RWPE1 (cell line): ENCODE data around the gene YWHAB.

ENCODE experiments used
- CTCF ChIA-PET: fragments of 350-600 bp; sonication (Branson Sonifier 250); formaldehyde crosslinking; extraction: SDS; loops from one replicate; lab custom pipeline; 2021; lab: Yijun Ruan, JAX
- POLR2A ChIA-PET: fragments of 400-600 bp; formaldehyde crosslinking; extraction: SDS; loops from one replicate; lab custom pipeline; 2020; ENCODE audit warnings: antibody characterized with exemption; ENCODE audit not compliant: low non-redundant PET; lab: Yijun Ruan, JAX
- DNase-seq: peaks from one replicate; pipeline ENCODE4 v3.0.0; 2012; ENCODE audit warnings: low spot score
- H3K27ac ChIP-seq: fragments of 450-650 bp; 2 replicates; pipeline ENCODE4 v1.5.1; 2017
- CTCF ChIP-seq: fragments of 450-650 bp; conservative IDR thresholded peaks from 2 replicates; pipeline ENCODE4 v1.5.1; 2017; ENCODE audit warnings: low read depth, mild to moderate bottlenecking

The YWHAB gene

GRCh38 chr20:44909872-44910689, 24.6 kb downstream of the YWHAB start, which contains the start of gene PABPC1L:
Gene PABPC1L, plus strand, starts transcription at chr20:44910060. Its CDS starts 84 bp downstream, at chr20:44910144.
- H3K27ac ChIP-seq, result peak within 1 kb of the TSS; percentile 64
- DNase-seq, result peak; percentile 99
- CTCF ChIA-PET, result interaction anchor here (0.5 to 1.0 kb wide), 3 partner anchors 17 to 49 kb away, joined by 3 to 6 read pairs (median 3); no protein-coding TSS in a partner anchor
- no peak for TF ChIP-seq CTCF
- POLR2A ChIA-PET, result interaction anchor here (0.5 to 1.0 kb wide), 6 partner anchors 21 to 466 kb away, joined by 3 to 10 read pairs (median 4); no protein-coding TSS in a partner anchor

- ChIA-PET CTCF (interaction anchor here (0.6 to 0.7 kb wide), 2 partner anchors 48 to 225 kb away, joined by 3 read pairs; no protein-coding TSS in a partner anchor), POLR2A (interaction anchor here (0.6 to 1.0 kb wide), 2 partner anchors 51 to 198 kb away, joined by 3 to 10 read pairs; no protein-coding TSS in a partner anchor)
- no peak for TF ChIP-seq CTCF
- H3K27ac ChIP-seq, result peak overlapping the region; percentile 64
- peak; percentile 52 for DNase-seq
Observed at GRCh38 chr20:44910690-44911262, 25.3 kb downstream of the YWHAB start.

GRCh38 chr20:44911264-44911921, 25.9 kb downstream of the YWHAB start:
- ChIA-PET CTCF (interaction anchor here (0.6 kb wide), 1 partner anchor 225 kb away, joined by 3 read pairs; no protein-coding TSS in a partner anchor), POLR2A (interaction anchor here (1.0 kb wide), 1 partner anchor 198 kb away, joined by 3 read pairs; no protein-coding TSS in a partner anchor)
- TF ChIP-seq CTCF, result no peak; the same call in 1 of the 2 replicates
- peak; percentile 88 for DNase-seq
- H3K27ac ChIP-seq, result peak overlapping the region; percentile 64

- no peak for TF ChIP-seq CTCF
- H3K27ac ChIP-seq, result no peak overlapping the region
- no peak for DNase-seq
- ChIA-PET POLR2A (no interaction called here), CTCF (interaction anchor here (1.0 kb wide), 1 partner anchor 9 kb away, joined by 5 read pairs; no protein-coding TSS in a partner anchor)
Observed at GRCh38 chr20:44912189-44912588, 26.7 kb downstream of the YWHAB start.

GRCh38 chr20:44914924-44915323, 29.4 kb downstream of the YWHAB start:
- ChIA-PET CTCF (no interaction called here), POLR2A (no interaction called here)
- DNase-seq, result no peak
- no peak overlapping the region for H3K27ac ChIP-seq
- TF ChIP-seq CTCF, result no peak

- CTCF ChIA-PET, result no interaction called here
- POLR2A ChIA-PET, result no interaction called here
- TF ChIP-seq CTCF, result no peak
- H3K27ac ChIP-seq, result no peak overlapping the region
- no peak for DNase-seq
Observed at GRCh38 chr20:44916586-44916985, 31.1 kb downstream of the YWHAB start.
